HEK293 (cell line): ENCODE measurements around the gene NSMCE3.

ENCODE experiments used
- CTCF ChIA-PET: fragments of 350-600 bp; formaldehyde crosslinking; extraction: SDS; loops from one replicate; lab custom pipeline; 2021; ENCODE audit warnings: antibody characterized with exemption; lab: Yijun Ruan, JAX
- POLR2A ChIA-PET: fragments of 300-600 bp; formaldehyde crosslinking; extraction: SDS; loops from one replicate; lab custom pipeline; 2020; ENCODE audit warnings: antibody characterized with exemption, inconsistent platforms; lab: Yijun Ruan, JAX
- H3K27ac ChIP-seq: fragments of 200-500 bp; sonication (Bioruptor generic); 2 replicates; pipeline ENCODE4 v1.5.1; 2014; ENCODE audit warnings: low read depth, low read length, control low read depth, inconsistent platforms; ENCODE audit errors: extremely low read depth
- H3K36me3 ChIP-seq, 2 experiments: fragments of 200-500 bp in 1 of 2; sonication (Bioruptor generic) in 1 of 2; 1 replicate in 1 of 2; 2 replicates in 1 of 2; pipeline ENCODE4 v1.5.1; 2014 to 2017; ENCODE audit warnings: inconsistent platforms in 2 of 2, low read length in 2 of 2; ENCODE audit not compliant: control insufficient read depth in 2 of 2, insufficient read depth in 1 of 2
- H3K4me1 ChIP-seq: fragments of 200-500 bp; sonication (Bioruptor generic); 2 replicates; pipeline ENCODE4 v1.5.1; 2014; ENCODE audit warnings: mild to moderate bottlenecking, low read length, inconsistent platforms; ENCODE audit not compliant: control insufficient read depth, insufficient read depth
- H3K4me3 ChIP-seq: 2 replicates; pipeline ENCODE4 v1.5.1; 2011; ENCODE audit warnings: low read depth, mild to moderate bottlenecking, control low read depth, low read length, moderate library complexity
- H3K9me3 ChIP-seq: fragments of 200-500 bp; sonication (Bioruptor generic); 2 replicates; pipeline ENCODE4 v1.5.1; 2014; ENCODE audit warnings: low read depth, low read length, inconsistent platforms; ENCODE audit not compliant: control insufficient read depth, insufficient read depth
- ELK4 ChIP-seq: IDR thresholded peaks from 2 replicates; pipeline ENCODE4 v1.6.1; 2011; ENCODE audit warnings: mild to moderate bottlenecking, low read depth, low read length, borderline replicate concordance
- FEZF1 ChIP-seq: fragments of 450-650 bp; formaldehyde crosslinking; IDR thresholded peaks from 2 replicates; pipeline ENCODE4 v1.5.1; 2016; ENCODE audit warnings: missing biosample characterization, missing genetic modification characterization
- MZF1 ChIP-seq: fragments of 450-650 bp; formaldehyde crosslinking; IDR thresholded peaks from 2 replicates; pipeline ENCODE4 v1.5.1; 2017; ENCODE audit warnings: missing biosample characterization, missing genetic modification characterization, borderline replicate concordance
- PRDM2 ChIP-seq: fragments of 450-650 bp; formaldehyde crosslinking; IDR thresholded peaks from 2 replicates; pipeline ENCODE4 v1.5.1; 2016; ENCODE audit warnings: missing biosample characterization, missing genetic modification characterization, borderline replicate concordance
- RBAK ChIP-seq: fragments of 450-650 bp; formaldehyde crosslinking; IDR thresholded peaks from 2 replicates; pipeline ENCODE4 v1.5.1; 2016; ENCODE audit warnings: missing biosample characterization, missing genetic modification characterization
- REPIN1 ChIP-seq: fragments of 450-650 bp; formaldehyde crosslinking; IDR thresholded peaks from 2 replicates; pipeline ENCODE4 v1.5.1; 2017; ENCODE audit warnings: missing biosample characterization, missing genetic modification characterization, low read depth
- SCRT1 ChIP-seq: fragments of 450-650 bp; formaldehyde crosslinking; IDR thresholded peaks from 2 replicates; pipeline ENCODE4 v1.5.1; 2016; ENCODE audit warnings: missing biosample characterization, missing genetic modification characterization, borderline replicate concordance
- SCRT2 ChIP-seq: fragments of 450-650 bp; formaldehyde crosslinking; IDR thresholded peaks from 2 replicates; pipeline ENCODE4 v1.5.1; 2016; ENCODE audit warnings: missing biosample characterization, missing genetic modification characterization
- ZBTB8A ChIP-seq: fragments of 450-650 bp; formaldehyde crosslinking; IDR thresholded peaks from 2 replicates; pipeline ENCODE4 v1.5.1; 2016; ENCODE audit warnings: missing biosample characterization, missing genetic modification characterization
- ZFP37 ChIP-seq: fragments of 450-650 bp; formaldehyde crosslinking; IDR thresholded peaks from 2 replicates; pipeline ENCODE4 v1.5.1; 2016; ENCODE audit warnings: missing biosample characterization, missing genetic modification characterization
- ZNF10 ChIP-seq: fragments of 450-650 bp; formaldehyde crosslinking; IDR thresholded peaks from 2 replicates; pipeline ENCODE4 v1.5.1; 2017; ENCODE audit warnings: missing biosample characterization, missing genetic modification characterization
- ZNF148 ChIP-seq: fragments of 450-650 bp; formaldehyde crosslinking; IDR thresholded peaks from 2 replicates; pipeline ENCODE4 v1.5.0; 2017; ENCODE audit warnings: missing biosample characterization, missing genetic modification characterization, borderline replicate concordance
- ZNF341 ChIP-seq: fragments of 450-650 bp; formaldehyde crosslinking; IDR thresholded peaks from 2 replicates; pipeline ENCODE4; 2016; ENCODE audit warnings: low read depth, missing biosample characterization, missing genetic modification characterization
- ZNF362 ChIP-seq: fragments of 450-650 bp; formaldehyde crosslinking; IDR thresholded peaks from 2 replicates; pipeline ENCODE4 v1.5.1; 2016; ENCODE audit warnings: missing biosample characterization, missing genetic modification characterization
- ZNF394 ChIP-seq: fragments of 450-650 bp; formaldehyde crosslinking; IDR thresholded peaks from 2 replicates; pipeline ENCODE4 v1.5.1; 2016; ENCODE audit warnings: missing biosample characterization, missing genetic modification characterization, mild to moderate bottlenecking, moderate library complexity, borderline replicate concordance
- ZNF501 ChIP-seq: fragments of 450-650 bp; formaldehyde crosslinking; IDR thresholded peaks from 2 replicates; pipeline ENCODE4 v1.5.1; 2016; ENCODE audit warnings: missing biosample characterization, missing genetic modification characterization
- ZNF510 ChIP-seq: fragments of 450-650 bp; formaldehyde crosslinking; IDR thresholded peaks from 2 replicates; pipeline ENCODE4 v1.5.1; 2018; ENCODE audit warnings: mild to moderate bottlenecking, missing genetic modification characterization, missing biosample characterization; ENCODE audit not compliant: insufficient replicate concordance
- ZNF561 ChIP-seq: fragments of 450-650 bp; IDR thresholded peaks from 2 replicates; pipeline ENCODE4 v1.5.1; 2018; ENCODE audit warnings: missing biosample characterization, missing genetic modification characterization, borderline replicate concordance
- ZNF580 ChIP-seq: fragments of 450-650 bp; formaldehyde crosslinking; IDR thresholded peaks from 2 replicates; pipeline ENCODE4 v1.5.1; 2016; ENCODE audit warnings: missing biosample characterization, missing genetic modification characterization
- ZNF830 ChIP-seq: fragments of 450-650 bp; IDR thresholded peaks from 2 replicates; pipeline ENCODE4 v1.5.0; 2018; ENCODE audit warnings: missing biosample characterization, missing genetic modification characterization, low read depth, mild to moderate bottlenecking, moderate library complexity
- ZSCAN23 ChIP-seq: fragments of 450-650 bp; formaldehyde crosslinking; IDR thresholded peaks from 2 replicates; pipeline ENCODE4 v1.5.1; 2016; ENCODE audit warnings: missing biosample characterization, missing genetic modification characterization
- ZXDB ChIP-seq: fragments of 450-650 bp; formaldehyde crosslinking; IDR thresholded peaks from 2 replicates; pipeline ENCODE4 v1.5.1; 2016; ENCODE audit warnings: missing biosample characterization, missing genetic modification characterization

The NSMCE3 gene

GRCh38 chr15:29266052-29266582 lies 3.5 kb downstream of the NSMCE3 start:
- CTCF ChIA-PET, result interaction anchor here (1.0 kb wide), 1 partner anchor 126 kb away, joined by 6 read pairs; no protein-coding TSS in a partner anchor
- TF ChIP-seq ZFP37 (tag by site-specific recombination) (no peak), FEZF1 (tag by site-specific recombination) (peak; percentile 82), ZNF580 (tag by site-specific recombination) (no peak), SCRT1 (tag by site-specific recombination) (peak; percentile 53; the same call in 1 of the 2 replicates), SCRT2 (tag by site-specific recombination) (peak; percentile 92), ZNF501 (tag by site-specific recombination) (no peak)
- TF ChIP-seq, all 188 proteins: peak for 3
- no peaks in the 10 kb centered on the region for H3K9me3 ChIP-seq
- peaks cover 11% of the 10 kb centered on the region for H3K4me1 ChIP-seq
- POLR2A ChIA-PET, result no interaction called here
- no peak overlapping the region for H3K27ac ChIP-seq
- H3K4me3 ChIP-seq, result no peak overlapping the region
- no peaks in the 10 kb centered on the region for H3K36me3 ChIP-seq

GRCh38 chr15:29263289-29263688 lies 6.3 kb downstream of the NSMCE3 start:
- no peaks in the 10 kb centered on the region for H3K36me3 ChIP-seq
- H3K4me1 ChIP-seq, result peaks cover 8% of the 10 kb centered on the region
- H3K9me3 ChIP-seq, result no peaks in the 10 kb centered on the region
- H3K27ac ChIP-seq, result no peak overlapping the region
- POLR2A ChIA-PET, result no interaction called here
- TF ChIP-seq ELK4 (no peak), ZNF362 (tag by site-specific recombination) (no peak), ZNF830 (tag by site-specific recombination) (no peak), ZNF510 (no peak), ZSCAN23 (tag by site-specific recombination) (no peak), ZNF10 (tag by site-specific recombination) (no peak), MZF1 (tag by site-specific recombination) (no peak), ZNF341 (tag by site-specific recombination) (no peak), SCRT1 (tag by site-specific recombination) (no peak), RBAK (tag by site-specific recombination) (no peak), PRDM2 (tag by site-specific recombination) (no peak), REPIN1 (no peak), ZNF394 (tag by site-specific recombination) (no peak), ZBTB8A (tag by site-specific recombination) (no peak), ZXDB (no peak), ZNF561 (no peak), ZNF148 (tag by site-specific recombination) (no peak)
- no peak overlapping the region for H3K4me3 ChIP-seq
- CTCF ChIA-PET, result interaction anchor here (0.7 kb wide), 1 partner anchor 16 kb away, joined by 3 read pairs; no protein-coding TSS in a partner anchor
